ENCODE results near the gene GLCE. TPM values are rescaled to one million over a fixed set of nuclear protein-coding genes. Genes with fewer than 3 reads are reported as not detected.
A peak's percentile ranks its signal among the peaks of the same experiment; 100 is the strongest.

GLCE gene
- total RNA-seq, 2 donors from 2014 or later = 3.9 to 4.4 TPM

GRCh38 chr15:69308949-69309348 lies 148.5 kb downstream of the GLCE start:
- ATAC-seq = no peak
- H3K9me3 Mint-ChIP-seq = no peaks in the 10 kb centered on the region
- no peak for DNase-seq (ENCODE audit: low spot score in 2 of 2)
- H3K36me3 Mint-ChIP-seq = no peaks in the 10 kb centered on the region
- no peak overlapping the region for H3K27ac Mint-ChIP-seq

GRCh38 chr15:69311319-69311721 lies 150.9 kb downstream of the GLCE start:
- no peak for DNase-seq (ENCODE audit: low spot score in 2 of 2)
- Mint-ChIP-seq H3K9me3 (no peaks in the 10 kb centered on the region), H3K36me3 (no peaks in the 10 kb centered on the region), H3K27ac (no peak overlapping the region)
- no peak for ATAC-seq

- no peak for ATAC-seq
- no peaks in the 10 kb centered on the region for H3K36me3 Mint-ChIP-seq
Observed at GRCh38 chr15:69313432-69314000, 153.1 kb downstream of the GLCE start.

GRCh38 chr15:69314131-69314530 lies 153.7 kb downstream of the GLCE start:
- Mint-ChIP-seq H3K36me3 (no peaks in the 10 kb centered on the region), H3K9me3 (no peaks in the 10 kb centered on the region), H3K27ac (no peak overlapping the region)
- no peak for DNase-seq (ENCODE audit: low spot score in 2 of 2)
- no peak for ATAC-seq

More at GRCh38 chr15:69313432-69314000, 153.1 kb downstream of the GLCE start:
- Mint-ChIP-seq H3K9me3 (no peaks in the 10 kb centered on the region), H3K27ac (no peak overlapping the region)
- DNase-seq (ENCODE audit: low spot score in 2 of 2) = no peak

- Mint-ChIP-seq H3K27ac (no peak overlapping the region), H3K9me3 (no peaks in the 10 kb centered on the region), H3K36me3 (no peaks in the 10 kb centered on the region)
- DNase-seq (ENCODE audit: low spot score in 2 of 2) (no peak), ATAC-seq (no peak)
Observed at GRCh38 chr15:69314736-69315135, 154.3 kb downstream of the GLCE start.

GRCh38 chr15:69315402-69316110 lies 155.1 kb downstream of the GLCE start:
- DNase-seq (ENCODE audit: low spot score in 2 of 2) (no peak), ATAC-seq (peak in 1 of 2 donors; percentile 34)
- no peaks in the 10 kb centered on the region for H3K36me3 Mint-ChIP-seq
- H3K27ac Mint-ChIP-seq = no peak overlapping the region
- no peaks in the 10 kb centered on the region for H3K9me3 Mint-ChIP-seq

GRCh38 chr15:69316291-69316690 lies 155.9 kb downstream of the GLCE start:
- H3K9me3 Mint-ChIP-seq = no peaks in the 10 kb centered on the region
- ATAC-seq = no peak
- H3K36me3 Mint-ChIP-seq = no peaks in the 10 kb centered on the region
- no peak overlapping the region for H3K27ac Mint-ChIP-seq
- no peak for DNase-seq (ENCODE audit: low spot score in 2 of 2)

GRCh38 chr15:69317392-69317841 lies 157.0 kb downstream of the GLCE start:
- no peaks in the 10 kb centered on the region for H3K36me3 Mint-ChIP-seq
- ATAC-seq (no peak), DNase-seq (ENCODE audit: low spot score in 2 of 2) (no peak)
- H3K27ac Mint-ChIP-seq = no peak overlapping the region
- H3K9me3 Mint-ChIP-seq = no peaks in the 10 kb centered on the region

- H3K36me3 Mint-ChIP-seq = no peaks in the 10 kb centered on the region
- DNase-seq (ENCODE audit: low spot score in 2 of 2) (no peak), ATAC-seq (no peak)
- no peaks in the 10 kb centered on the region for H3K9me3 Mint-ChIP-seq
- H3K27ac Mint-ChIP-seq = no peak overlapping the region
Observed at GRCh38 chr15:69318033-69318432, 157.6 kb downstream of the GLCE start.

- ATAC-seq = no peak
- H3K36me3 Mint-ChIP-seq = no peaks in the 10 kb centered on the region
- no peaks in the 10 kb centered on the region for H3K9me3 Mint-ChIP-seq
- H3K27ac Mint-ChIP-seq = no peak overlapping the region
- DNase-seq (ENCODE audit: low spot score in 2 of 2) = no peak
Observed at GRCh38 chr15:69319384-69320375, 159.2 kb downstream of the GLCE start.

GRCh38 chr15:69320977-69321554 lies 160.6 kb downstream of the GLCE start:
- no peak overlapping the region for H3K27ac Mint-ChIP-seq
- no peaks in the 10 kb centered on the region for H3K36me3 Mint-ChIP-seq
- ATAC-seq = peak; percentile 87 to 98
- no peak for DNase-seq (ENCODE audit: low spot score in 2 of 2)
- no peaks in the 10 kb centered on the region for H3K9me3 Mint-ChIP-seq

Other genes with a start within 250 kb of the GLCE start
- 1 to 10 TPM; 1.1 to 1.6 TPM for gene SPESP1, start 230.1 kb upstream of the GLCE start, total RNA-seq
- under 1 TPM in 1 of 2 donors, not detected in 1; 0.23 TPM for gene NOX5, start 145.9 kb upstream of the GLCE start, total RNA-seq
- gene PAQR5, start 138.3 kb downstream of the GLCE start, total RNA-seq = under 1 TPM in 1 of 2 donors, not detected in 1; 0.04 TPM